Hippocampal formation (tissue), 2 donors: ENCODE results near the gene CUX1.
"Not testable (repeated sequence)": the region's sequence is repeated elsewhere in the genome, so short reads cannot be mapped to it uniquely, and the experiment has no call there.

ENCODE experiments used
- DNase-seq, 2 donors: peaks; one replicate each; lab custom pipeline; 2025; lab: John Stamatoyannopoulos, UW

The CUX1 gene

GRCh38 chr7:101792682-101793071 is 24.7 kb upstream of the CUX1 start:
- DNase-seq: not testable (repeated sequence)

- no peak for DNase-seq
Measured at GRCh38 chr7:101795461-101795860, 22.0 kb upstream of the CUX1 start.

- not testable (repeated sequence) for DNase-seq
Measured at GRCh38 chr7:101798173-101798572, 19.3 kb upstream of the CUX1 start.

- DNase-seq: no peak
Measured at GRCh38 chr7:101803203-101804087, 14.0 kb upstream of the CUX1 start.

GRCh38 chr7:101804088-101804963 is 13.1 kb upstream of the CUX1 start:
- no peak for DNase-seq

GRCh38 chr7:101804967-101805366 is 12.5 kb upstream of the CUX1 start:
- no peak for DNase-seq

- DNase-seq: no peak
Measured at GRCh38 chr7:101812595-101812994, 4.8 kb upstream of the CUX1 start.

GRCh38 chr7:101813402-101814019 is 3.9 kb upstream of the CUX1 start:
- DNase-seq: no peak

GRCh38 chr7:101814081-101814990 is 3.1 kb upstream of the CUX1 start:
- DNase-seq: peak; percentile 15 to 43

- peak in 1 of 2 donors; percentile 63 for DNase-seq
Measured at GRCh38 chr7:101814991-101815825, 2.2 kb upstream of the CUX1 start.

GRCh38 chr7:101815826-101816594 is 1.4 kb upstream of the CUX1 start:
- DNase-seq: peak; percentile 59 to 64

GRCh38 chr7:101816595-101817470 is 593 bp upstream of the CUX1 start:
- peak; percentile 11 to 40 for DNase-seq

GRCh38 chr7:101818287-101819071 is 1.1 kb downstream of the CUX1 start:
- no peak for DNase-seq

GRCh38 chr7:101819183-101819582 is 1.8 kb downstream of the CUX1 start:
- no peak for DNase-seq

- no peak for DNase-seq
Measured at GRCh38 chr7:101819913-101820522, 2.6 kb downstream of the CUX1 start.

- DNase-seq: no peak
Measured at GRCh38 chr7:101820703-101821102, 3.3 kb downstream of the CUX1 start.

GRCh38 chr7:101822632-101823031 is 5.2 kb downstream of the CUX1 start:
- DNase-seq: not testable (repeated sequence)
